ENCODE data around the gene SPTLC3. TPM values are rescaled to one million over a fixed set of nuclear protein-coding genes. Genes with fewer than 3 reads are reported as not detected.
A peak's percentile ranks its signal among the peaks of the same experiment; 100 is the strongest.

The SPTLC3 gene
- total and polyA plus RNA-seq, 2 donors (not counting 1 experiment from before 2014, with no cell fraction given), result 4.0 TPM

- TF ChIP-seq EZH2 (IDR thresholded peaks at IDR 0.05; ENCODE audit: low read length, missing control alignments) (no peak), CTCF (conservative IDR thresholded peaks at IDR 0.05 in 1 of 2, IDR thresholded peaks at IDR 0.05 in 1 of 2; ENCODE audit: low read depth in 1 of 2, low read length in 2 of 2) (no peak)
- H3K36me3 ChIP-seq (ENCODE audit: control insufficient read depth, insufficient read depth, low read length), result no peaks in the 10 kb centered on the region
- H3K4me3 ChIP-seq (replicated peaks in 1 of 4; ENCODE audit: control extremely low read depth in 1 of 4, insufficient read depth in 1 of 4, low read depth in 3 of 4, low read length in 4 of 4), result no peak overlapping the region
- no peaks in the 10 kb centered on the region for H3K27me3 ChIP-seq (ENCODE audit: control insufficient read depth, insufficient read depth, low read length)
- peaks cover 6% of the 10 kb centered on the region for H3K4me1 ChIP-seq (ENCODE audit: control insufficient read depth, extremely low read depth, insufficient read depth, low read length)
- H3K79me2 ChIP-seq (ENCODE audit: control insufficient read depth, insufficient read depth, low read length), result no peaks in the 10 kb centered on the region
- H2AFZ ChIP-seq (ENCODE audit: low read length), result no peak overlapping the region
- H4K20me1 ChIP-seq (ENCODE audit: control insufficient read depth, extremely low read depth, insufficient read depth, low read length), result no peaks in the 10 kb centered on the region
- H3K9ac ChIP-seq (ENCODE audit: insufficient read depth, low read length), result no peak overlapping the region
- H3K27ac ChIP-seq (ENCODE audit: insufficient read depth, low read length), result no peak overlapping the region
- H3K9me3 ChIP-seq (ENCODE audit: control insufficient read depth, insufficient read depth, low read depth, low read length), result no peaks in the 10 kb centered on the region
- no peak overlapping the region for H3K4me2 ChIP-seq (ENCODE audit: extremely low read depth, insufficient read depth, low read length)
- DNase-seq (ENCODE audit: low read depth in 2 of 2), result peak; percentile 50 to 67
Observed at GRCh38 chr20:13041574-13042457, 33.0 kb downstream of the SPTLC3 start.

- Histone ChIP-seq H3K9ac (ENCODE audit: insufficient read depth, low read length) (no peak overlapping the region), H3K79me2 (ENCODE audit: control insufficient read depth, insufficient read depth, low read length) (no peaks in the 10 kb centered on the region), H3K27me3 (ENCODE audit: control insufficient read depth, insufficient read depth, low read length) (no peaks in the 10 kb centered on the region), H3K4me3 (replicated peaks in 1 of 4; ENCODE audit: control extremely low read depth in 1 of 4, insufficient read depth in 1 of 4, low read depth in 3 of 4, low read length in 4 of 4) (no peak overlapping the region), H4K20me1 (ENCODE audit: control insufficient read depth, extremely low read depth, insufficient read depth, low read length) (no peaks in the 10 kb centered on the region), H3K9me3 (ENCODE audit: control insufficient read depth, insufficient read depth, low read depth, low read length) (no peaks in the 10 kb centered on the region), H3K4me2 (ENCODE audit: extremely low read depth, insufficient read depth, low read length) (no peak overlapping the region), H3K36me3 (ENCODE audit: control insufficient read depth, insufficient read depth, low read length) (no peaks in the 10 kb centered on the region), H3K4me1 (ENCODE audit: control insufficient read depth, extremely low read depth, insufficient read depth, low read length) (peaks cover 6% of the 10 kb centered on the region), H2AFZ (ENCODE audit: low read length) (no peak overlapping the region), H3K27ac (ENCODE audit: insufficient read depth, low read length) (no peak overlapping the region)
- TF ChIP-seq EZH2 (IDR thresholded peaks at IDR 0.05; ENCODE audit: low read length, missing control alignments) (no peak), CTCF (conservative IDR thresholded peaks at IDR 0.05 in 1 of 2, IDR thresholded peaks at IDR 0.05 in 1 of 2; ENCODE audit: low read depth in 1 of 2, low read length in 2 of 2) (no peak)
- no peak for DNase-seq (ENCODE audit: low read depth in 2 of 2)
Observed at GRCh38 chr20:13042458-13042794, 33.7 kb downstream of the SPTLC3 start.

GRCh38 chr20:13046409-13046808 is 37.6 kb downstream of the SPTLC3 start:
- Histone ChIP-seq H3K79me2 (ENCODE audit: control insufficient read depth, insufficient read depth, low read length) (no peaks in the 10 kb centered on the region), H3K9me3 (ENCODE audit: control insufficient read depth, insufficient read depth, low read depth, low read length) (no peaks in the 10 kb centered on the region), H4K20me1 (ENCODE audit: control insufficient read depth, extremely low read depth, insufficient read depth, low read length) (no peaks in the 10 kb centered on the region), H3K4me2 (ENCODE audit: extremely low read depth, insufficient read depth, low read length) (no peak overlapping the region), H3K36me3 (ENCODE audit: control insufficient read depth, insufficient read depth, low read length) (no peaks in the 10 kb centered on the region), H3K4me3 (replicated peaks in 1 of 4; ENCODE audit: control extremely low read depth in 1 of 4, insufficient read depth in 1 of 4, low read depth in 3 of 4, low read length in 4 of 4) (no peak overlapping the region), H2AFZ (ENCODE audit: low read length) (no peak overlapping the region), H3K4me1 (ENCODE audit: control insufficient read depth, extremely low read depth, insufficient read depth, low read length) (peaks cover 6% of the 10 kb centered on the region), H3K27me3 (ENCODE audit: control insufficient read depth, insufficient read depth, low read length) (no peaks in the 10 kb centered on the region), H3K9ac (ENCODE audit: insufficient read depth, low read length) (no peak overlapping the region), H3K27ac (ENCODE audit: insufficient read depth, low read length) (no peak overlapping the region)
- TF ChIP-seq CTCF (conservative IDR thresholded peaks at IDR 0.05 in 1 of 2, IDR thresholded peaks at IDR 0.05 in 1 of 2; ENCODE audit: low read depth in 1 of 2, low read length in 2 of 2) (no peak), EZH2 (IDR thresholded peaks at IDR 0.05; ENCODE audit: low read length, missing control alignments) (no peak)
- DNase-seq (ENCODE audit: low read depth in 2 of 2), result no peak

Measured in fibroblast of lung (primary cell).